CD14-positive monocyte (primary cell): Measurements from ENCODE around the gene OR4K17. TPM values are rescaled to one million over a fixed set of nuclear protein-coding genes. Genes with fewer than 3 reads are reported as not detected.

ENCODE experiments used
- DNase-seq, 3 donors: peaks; one replicate each; pipeline ENCODE4 v3.0.0-alpha.2; 2011 to 2022
- H2AFZ ChIP-seq: 2 replicates; pipeline ENCODE4 v1.6.0; 2012; ENCODE audit warnings: mild to moderate bottlenecking, low read depth, low read length, inconsistent platforms; ENCODE audit not compliant: insufficient read depth, poor library complexity, severe bottlenecking
- H3K27ac ChIP-seq, 2 donors: 1 replicate in 1 of 2; 2 replicates in 1 of 2; pipeline ENCODE4 v1.5.1; 2012 to 2013; ENCODE audit warnings: low read length in 2 of 2, control low read depth in 1 of 2, inconsistent platforms in 1 of 2, low read depth in 1 of 2, mild to moderate bottlenecking in 1 of 2
- H3K27me3 ChIP-seq, 2 donors: one replicate each; pipeline versions ENCODE4 v1.6.0 to v1.6.1; 2011 to 2013; ENCODE audit warnings: low read length in 2 of 2; ENCODE audit not compliant: control insufficient read depth in 2 of 2, insufficient read depth in 2 of 2
- H3K36me3 ChIP-seq, 2 donors: replicated peaks in 1 of 2; 1 replicate in 1 of 2; 2 replicates in 1 of 2; pipeline versions ENCODE4 v1.5.1 to v1.6.1; 2012 to 2013; ENCODE audit warnings: low read length in 2 of 2, control low read depth in 1 of 2, inconsistent platforms in 1 of 2, mild to moderate bottlenecking in 1 of 2; ENCODE audit not compliant: insufficient read depth in 2 of 2, control insufficient read depth in 1 of 2
- H3K4me1 ChIP-seq, 2 donors: 1 replicate in 1 of 2; 2 replicates in 1 of 2; pipeline versions ENCODE4 v1.5.1 to v1.6.1; 2012 to 2013; ENCODE audit warnings: low read length in 2 of 2, control low read depth in 1 of 2, inconsistent platforms in 1 of 2, mild to moderate bottlenecking in 1 of 2, moderate library complexity in 1 of 2; ENCODE audit not compliant: insufficient read depth in 2 of 2, control insufficient read depth in 1 of 2
- H3K4me2 ChIP-seq: replicated peaks from 2 replicates; pipeline ENCODE3; 2012; ENCODE audit warnings: low read length, moderate library complexity, mild to moderate bottlenecking; ENCODE audit not compliant: poor library complexity, severe bottlenecking; ENCODE audit errors: extremely low read depth
- H3K4me3 ChIP-seq, 3 experiments: fragments of 200-600 bp in 1 of 3; sonication (generic) in 1 of 3; replicated peaks in 1 of 3; 1 replicate in 2 of 3; 2 replicates in 1 of 3; pipeline ENCODE4 v1.5.1; 2011 to 2013; ENCODE audit warnings: low read length in 3 of 3, mild to moderate bottlenecking in 3 of 3, control low read depth in 2 of 3, low read depth in 2 of 3, inconsistent platforms in 1 of 3, moderate library complexity in 1 of 3
- H3K79me2 ChIP-seq: 2 replicates; pipeline ENCODE4 v1.6.0; 2012; ENCODE audit warnings: mild to moderate bottlenecking, control low read depth, inconsistent platforms, low read length, moderate library complexity; ENCODE audit not compliant: insufficient read depth
- H3K9ac ChIP-seq: 2 replicates; pipeline ENCODE4 v1.6.0; 2017; ENCODE audit warnings: low read length, mild to moderate bottlenecking; ENCODE audit not compliant: insufficient read depth, poor library complexity, severe bottlenecking
- H3K9me3 ChIP-seq, 2 donors: replicated peaks in 1 of 2; 1 replicate in 1 of 2; 2 replicates in 1 of 2; pipeline versions ENCODE4 v1.5.1 to v1.6.1; 2012 to 2013; ENCODE audit warnings: low read length in 2 of 2, control low read depth in 1 of 2; ENCODE audit not compliant: control insufficient read depth in 1 of 2, insufficient read depth in 1 of 2
- H4K20me1 ChIP-seq: 2 replicates; pipeline ENCODE4 v1.6.0; 2012; ENCODE audit warnings: mild to moderate bottlenecking, low read length, control low read depth, moderate library complexity; ENCODE audit not compliant: insufficient read depth
- H3K27ac Mint-ChIP-seq, 7 donors: one replicate each; pipeline ENCODE4 v1.8.0; 2020; ENCODE audit warnings: mild to moderate bottlenecking in 7 of 7, mixed read lengths in 7 of 7, moderate library complexity in 6 of 7, inconsistent platforms in 2 of 7
- H3K27me3 Mint-ChIP-seq, 3 donors: one replicate each; pipeline ENCODE4 v1.8.0; 2021 to 2022; ENCODE audit warnings: low read depth in 3 of 3, mild to moderate bottlenecking in 3 of 3, mixed read lengths in 3 of 3, moderate library complexity in 3 of 3, inconsistent platforms in 1 of 3
- H3K36me3 Mint-ChIP-seq, 2 donors: one replicate each; pipeline ENCODE4 v1.8.0; 2020; ENCODE audit warnings: mixed read lengths in 2 of 2, inconsistent platforms in 1 of 2, mild to moderate bottlenecking in 1 of 2
- H3K4me1 Mint-ChIP-seq: one replicate; pipeline ENCODE4 v1.8.0; 2020; ENCODE audit warnings: mild to moderate bottlenecking, mixed read lengths
- H3K4me3 Mint-ChIP-seq, 2 donors: one replicate each; pipeline ENCODE4 v1.8.0; 2020; ENCODE audit warnings: mild to moderate bottlenecking in 2 of 2, mixed read lengths in 2 of 2, moderate library complexity in 1 of 2
- H3K9me3 Mint-ChIP-seq, 7 donors: one replicate each; pipeline ENCODE4 v1.8.0; 2020 to 2022; ENCODE audit warnings: mixed read lengths in 7 of 7, mild to moderate bottlenecking in 6 of 7, moderate library complexity in 6 of 7, inconsistent platforms in 2 of 7
- CTCF ChIP-seq: fragments of 200-600 bp; IDR thresholded peaks from one replicate; pipeline ENCODE4 v1.8.0; 2022; ENCODE audit warnings: antibody characterized with exemption, mild to moderate bottlenecking
- WGBS: methylation state at CpG from one replicate; pipeline ENCODE4 v1.1.5; 2013; ENCODE audit warnings: missing lambda C conversion rate; ENCODE audit not compliant: insufficient coverage; 5-methylcytosine and 5-hydroxymethylcytosine counted together
- intact Hi-C, 2 donors: fragments of 100-400 bp; cut with micrococcal nuclease; formaldehyde crosslinking; loops; one replicate each; pipeline versions ENCODE4 v1.15.0 to v1.15.1; 2023
- polyA minus RNA-seq: library from RNA; depleted of rRNA, polyadenylated mRNA; stranded (reverse); fragments of >200 nt; gene quantifications from 2 replicates; pipeline ENCODE4 v1.2.3, GENCODE V29; 2012
- polyA plus RNA-seq, 3 donors: library from polyadenylated mRNA; depleted of rRNA in 1 of 3; unstranded in 2 of 3; stranded (reverse) in 1 of 3; fragments of 300-500 nt in 2 of 3; fragments of >200 nt in 1 of 3; fragmentation: Illumina TruSeq in 2 of 3; gene quantifications; 1 replicate in 2 of 3; 2 replicates in 1 of 3; pipeline ENCODE4 v1.2.3, GENCODE V29; 2012 to 2021
- total RNA-seq, 12 experiments: library from RNA in 1 of 12; stranded (reverse) in 1 of 12; fragments of 120-200 nt in 1 of 12; gene quantifications; one replicate each; pipeline ENCODE4 v1.2.4 and lab custom pipeline; 2013 to 2026; ENCODE audit warnings: mixed read lengths in 6 of 12, inconsistent platforms in 1 of 12

Gene OR4K17
- total RNA-seq (2013) = not detected
- not detected for polyA plus RNA-seq
- not detected in 2 replicates for polyA minus RNA-seq
- 0 to 1.1 (median 0) reads per million in 11 experiments for total RNA-seq (lab: John Stamatoyannopoulos, UW)

- Mint-ChIP-seq H3K27me3 (peaks cover 0 to 2% (median 0%) of the 10 kb centered on the region in 3 donors), H3K36me3 (no peaks in the 10 kb centered on the region), H3K4me1 (no peaks in the 10 kb centered on the region), H3K27ac (no peak within 1 kb of the TSS), H3K9me3 (peaks cover 0 to 4% (median 2%) of the 10 kb centered on the region in 7 donors), H3K4me3 (no peak within 1 kb of the TSS)
- Histone ChIP-seq H3K4me3 (no peak within 1 kb of the TSS), H4K20me1 (no peaks in the 10 kb centered on the region), H3K9me3 (no peaks in the 10 kb centered on the region), H2AFZ (no peak within 1 kb of the TSS), H3K9ac (no peak within 1 kb of the TSS), H3K27ac (no peak within 1 kb of the TSS), H3K4me1 (no peaks in the 10 kb centered on the region), H3K27me3 (no peaks in the 10 kb centered on the region), H3K4me2 (no peak within 1 kb of the TSS), H3K79me2 (no peaks in the 10 kb centered on the region), H3K36me3 (no peaks in the 10 kb centered on the region)
- DNase-seq = no peak
- intact Hi-C loops = no loop called here
- TF ChIP-seq CTCF = no peak
- 100% methylated on average over 1 of the region's 3 CpGs for WGBS
Measured at GRCh38 chr14:20110438-20110837, at the start of gene OR4K17. Gene OR4K17, plus strand, starts transcription at chr14:20110739. Its CDS starts 6,761 bp downstream, at chr14:20117500.

GRCh38 chr14:20092050-20092449 is 18.5 kb upstream of the OR4K17 start:
- WGBS = 0% methylated on average over 1 of the region's 4 CpGs
- H3K27ac ChIP-seq = no peak overlapping the region
- no peak for DNase-seq
- Mint-ChIP-seq H3K4me3 (no peak overlapping the region), H3K27ac (no peak overlapping the region), H3K36me3 (no peaks in the 10 kb centered on the region), H3K27me3 (no peaks in the 10 kb centered on the region), H3K4me1 (no peaks in the 10 kb centered on the region), H3K9me3 (peaks cover 0 to 3% (median 0%) of the 10 kb centered on the region in 7 donors)
- intact Hi-C loops = no loop called here
- TF ChIP-seq CTCF = no peak
- no peak overlapping the region for H2AFZ ChIP-seq
- H3K9me3 ChIP-seq = no peaks in the 10 kb centered on the region
- no peak overlapping the region for H3K9ac ChIP-seq
- H3K79me2 ChIP-seq = no peaks in the 10 kb centered on the region
- H3K36me3 ChIP-seq = no peaks in the 10 kb centered on the region
- H3K4me3 ChIP-seq = no peak overlapping the region
- H3K4me2 ChIP-seq = no peak overlapping the region
- no peaks in the 10 kb centered on the region for H3K4me1 ChIP-seq
- no peaks in the 10 kb centered on the region for H3K27me3 ChIP-seq
- H4K20me1 ChIP-seq = no peaks in the 10 kb centered on the region
